Measurements from ENCODE around the gene INF2.

The INF2 gene

DNA sequence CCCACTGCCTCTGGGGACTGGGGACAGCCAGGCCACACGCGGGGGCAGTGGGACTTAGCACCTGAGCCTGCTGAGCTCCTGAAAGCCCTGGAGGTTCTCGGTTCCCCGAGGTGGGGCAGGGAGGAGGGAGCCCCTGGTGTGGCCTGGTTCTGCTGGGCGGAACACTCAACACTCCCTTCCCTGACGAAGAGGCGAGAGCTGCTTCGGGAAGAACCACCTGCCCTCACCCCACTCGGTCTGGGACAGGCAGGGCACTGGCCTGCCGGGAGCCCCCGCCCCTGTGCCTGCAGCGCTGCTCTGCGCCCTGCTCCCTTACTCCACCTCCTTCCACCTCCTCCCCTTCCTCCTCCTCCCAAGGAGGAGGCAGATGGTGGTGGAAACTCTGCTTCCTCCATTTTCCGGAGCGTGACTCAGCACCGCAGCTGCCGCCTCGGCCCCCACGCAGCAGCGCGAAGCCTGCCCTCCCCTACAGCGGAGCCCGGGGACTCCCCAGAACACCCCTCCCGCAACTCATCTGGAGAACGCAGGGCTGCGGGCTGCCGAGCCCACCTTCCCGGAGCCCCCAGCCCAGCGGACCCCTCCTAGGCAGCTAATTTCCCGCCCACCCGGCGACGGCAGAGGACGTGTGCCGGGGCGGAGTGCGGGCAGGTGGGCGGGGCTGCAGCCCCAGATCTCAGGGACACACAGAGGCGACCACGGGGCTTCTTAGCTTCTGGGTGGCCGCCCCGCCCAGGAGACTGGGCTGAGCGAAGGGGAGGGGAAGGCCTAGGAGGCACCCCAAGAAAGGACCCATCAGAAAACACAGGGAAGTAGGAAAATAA lies 11.7 kb upstream of the INF2 start:
- H3K27me3 Mint-ChIP-seq = no peaks in the 10 kb centered on the region
- H3K9me3 Mint-ChIP-seq = no peaks in the 10 kb centered on the region
- peak overlapping the region; percentile 72 for H3K4me3 Mint-ChIP-seq
- no peaks in the 10 kb centered on the region for H3K36me3 Mint-ChIP-seq (ENCODE audit: low read depth)
- peaks cover 29% of the 10 kb centered on the region for H3K4me1 Mint-ChIP-seq (ENCODE audit: low read depth)
- H3K27ac Mint-ChIP-seq = peak overlapping the region; percentile 91
- DNase-seq = peak; percentile 89

DNA sequence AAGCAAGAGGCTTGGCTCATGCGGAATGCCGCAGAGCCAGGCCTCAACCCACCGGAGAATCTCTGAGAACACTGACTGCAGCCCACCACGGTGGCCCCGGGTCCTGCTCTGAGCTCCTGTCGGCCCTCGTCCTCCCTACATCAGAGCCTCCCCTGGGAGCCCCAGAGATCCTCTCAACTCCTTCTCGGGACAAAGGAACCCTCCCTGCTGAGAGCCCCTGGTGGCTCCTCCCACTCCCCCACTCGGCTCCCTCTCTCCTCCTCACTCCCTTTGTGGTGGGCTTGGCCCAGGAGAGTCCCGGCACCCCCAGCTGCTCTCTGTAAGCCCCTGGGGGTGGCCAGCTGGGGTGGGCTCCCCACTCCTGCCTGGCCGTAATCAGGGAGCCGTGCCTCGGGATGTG lies 11.1 kb upstream of the INF2 start:
- H3K9me3 Mint-ChIP-seq = no peaks in the 10 kb centered on the region
- no peak for DNase-seq
- peak overlapping the region; percentile 91 for H3K27ac Mint-ChIP-seq
- no peaks in the 10 kb centered on the region for H3K36me3 Mint-ChIP-seq (ENCODE audit: low read depth)
- no peaks in the 10 kb centered on the region for H3K27me3 Mint-ChIP-seq
- peaks cover 29% of the 10 kb centered on the region for H3K4me1 Mint-ChIP-seq (ENCODE audit: low read depth)
- peak overlapping the region; percentile 72 for H3K4me3 Mint-ChIP-seq

DNA sequence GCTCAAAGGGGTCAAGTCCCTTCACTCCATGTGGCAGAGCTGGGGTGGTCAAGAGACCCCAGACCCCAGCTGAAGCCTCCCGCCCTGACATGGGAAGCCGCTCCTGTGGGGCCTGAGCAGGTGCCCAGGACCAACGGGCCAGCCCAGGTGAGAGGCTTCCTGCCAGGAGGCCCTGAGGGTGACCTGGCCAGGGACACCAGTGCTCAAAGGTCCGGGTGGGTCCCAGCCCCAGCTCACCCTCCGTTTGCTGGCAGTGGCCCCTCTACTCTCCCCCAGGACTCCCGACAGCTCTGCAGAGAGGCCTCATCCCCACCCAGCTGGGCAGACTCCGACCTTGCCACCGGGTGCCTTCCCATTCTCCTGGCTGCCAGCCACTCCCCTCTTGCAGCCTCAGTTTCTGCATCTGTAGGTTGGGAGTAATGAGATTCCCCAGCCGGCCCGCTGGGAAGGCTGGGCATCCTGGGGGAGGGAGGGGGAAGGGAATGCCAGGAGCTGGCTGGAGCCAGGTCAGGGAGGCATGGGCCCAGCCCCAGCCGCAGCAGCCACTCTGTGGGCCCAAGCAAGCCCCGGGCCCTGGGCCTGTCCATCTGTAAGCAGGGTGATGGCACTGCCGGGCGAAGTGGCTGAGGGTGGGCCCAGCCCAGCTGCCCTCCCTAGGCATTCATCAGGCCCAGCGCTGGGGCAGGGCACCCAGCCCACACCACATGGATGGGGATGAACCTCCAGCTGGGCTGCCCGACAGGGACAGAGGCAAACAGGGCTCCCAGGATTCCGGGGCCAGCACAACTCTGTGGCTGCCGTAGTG lies 10.3 kb upstream of the INF2 start:
- DNase-seq = peak; percentile 31
- Mint-ChIP-seq H3K4me1 (ENCODE audit: low read depth) (peaks cover 25% of the 10 kb centered on the region), H3K4me3 (peak overlapping the region; percentile 72), H3K27me3 (no peaks in the 10 kb centered on the region), H3K36me3 (ENCODE audit: low read depth) (no peaks in the 10 kb centered on the region), H3K9me3 (no peaks in the 10 kb centered on the region), H3K27ac (no peak overlapping the region)

GRCh38 chr14:104680056-104680805 lies 9.2 kb upstream of the INF2 start:
- Mint-ChIP-seq H3K27me3 (no peaks in the 10 kb centered on the region), H3K4me1 (ENCODE audit: low read depth) (peaks cover 23% of the 10 kb centered on the region), H3K9me3 (no peaks in the 10 kb centered on the region), H3K4me3 (no peak overlapping the region), H3K36me3 (ENCODE audit: low read depth) (no peaks in the 10 kb centered on the region), H3K27ac (no peak overlapping the region)
- DNase-seq = no peak

DNA sequence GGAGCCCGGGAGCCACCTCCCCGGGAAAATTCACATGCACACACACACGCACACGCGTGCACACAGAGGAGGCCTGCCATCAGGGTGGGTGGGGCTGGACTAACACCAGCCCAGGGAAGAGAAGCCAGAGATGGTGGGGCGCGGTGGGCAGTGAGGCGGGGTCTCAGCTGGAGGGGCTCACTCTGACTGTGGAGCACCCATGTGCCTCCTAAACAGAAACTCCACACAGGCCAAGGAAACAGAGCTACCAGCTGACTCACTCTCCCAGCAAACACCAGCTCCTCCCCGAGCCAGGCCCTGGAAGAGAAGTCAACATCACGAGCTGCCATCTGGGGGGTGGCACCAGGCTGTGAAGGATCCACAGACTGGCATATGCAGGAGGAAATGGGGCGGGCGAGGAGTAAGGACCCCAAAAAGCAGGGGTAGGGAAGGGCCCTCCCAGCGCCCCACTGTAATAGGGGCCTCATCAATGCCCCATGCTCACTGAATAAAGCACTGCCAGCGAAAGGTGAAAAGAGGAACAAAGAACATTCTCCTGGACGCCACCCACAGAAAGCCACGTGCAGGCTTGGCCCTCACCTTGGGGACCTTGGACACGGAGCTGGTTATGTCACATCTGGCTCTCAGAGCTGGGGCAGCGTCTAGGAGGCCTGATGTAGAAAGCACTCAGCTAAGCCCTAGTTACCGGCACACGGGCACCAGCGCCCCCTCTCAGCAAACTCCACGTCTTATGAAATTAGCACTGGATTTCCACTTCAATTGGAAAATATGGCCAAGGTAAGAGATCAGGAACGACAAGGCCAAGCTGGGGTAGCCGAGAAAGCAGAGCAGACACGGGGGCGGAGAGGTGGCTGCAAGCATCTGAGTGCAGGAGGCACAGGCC lies 8.4 kb upstream of the INF2 start:
- Mint-ChIP-seq H3K27me3 (no peaks in the 10 kb centered on the region), H3K27ac (no peak overlapping the region), H3K4me3 (no peak overlapping the region), H3K4me1 (ENCODE audit: low read depth) (peaks cover 24% of the 10 kb centered on the region), H3K36me3 (ENCODE audit: low read depth) (no peaks in the 10 kb centered on the region), H3K9me3 (no peaks in the 10 kb centered on the region)
- DNase-seq = no peak

GRCh38 chr14:104681689-104682074 lies 7.7 kb upstream of the INF2 start:
- H3K27me3 Mint-ChIP-seq = no peaks in the 10 kb centered on the region
- H3K36me3 Mint-ChIP-seq (ENCODE audit: low read depth) = no peaks in the 10 kb centered on the region
- H3K4me3 Mint-ChIP-seq = no peak overlapping the region

GRCh38 chr14:104682107-104682593 lies 7.3 kb upstream of the INF2 start:
- no peaks in the 10 kb centered on the region for H3K27me3 Mint-ChIP-seq
- no peaks in the 10 kb centered on the region for H3K36me3 Mint-ChIP-seq (ENCODE audit: low read depth)
- peaks cover 31% of the 10 kb centered on the region for H3K4me1 Mint-ChIP-seq (ENCODE audit: low read depth)
- DNase-seq = no peak
- no peak overlapping the region for H3K27ac Mint-ChIP-seq
- H3K9me3 Mint-ChIP-seq = no peaks in the 10 kb centered on the region
- H3K4me3 Mint-ChIP-seq = no peak overlapping the region

More at GRCh38 chr14:104681689-104682074, 7.7 kb upstream of the INF2 start:
- H3K9me3 Mint-ChIP-seq = no peaks in the 10 kb centered on the region
- H3K4me1 Mint-ChIP-seq (ENCODE audit: low read depth) = peaks cover 28% of the 10 kb centered on the region
- no peak for DNase-seq
- no peak overlapping the region for H3K27ac Mint-ChIP-seq

DNA sequence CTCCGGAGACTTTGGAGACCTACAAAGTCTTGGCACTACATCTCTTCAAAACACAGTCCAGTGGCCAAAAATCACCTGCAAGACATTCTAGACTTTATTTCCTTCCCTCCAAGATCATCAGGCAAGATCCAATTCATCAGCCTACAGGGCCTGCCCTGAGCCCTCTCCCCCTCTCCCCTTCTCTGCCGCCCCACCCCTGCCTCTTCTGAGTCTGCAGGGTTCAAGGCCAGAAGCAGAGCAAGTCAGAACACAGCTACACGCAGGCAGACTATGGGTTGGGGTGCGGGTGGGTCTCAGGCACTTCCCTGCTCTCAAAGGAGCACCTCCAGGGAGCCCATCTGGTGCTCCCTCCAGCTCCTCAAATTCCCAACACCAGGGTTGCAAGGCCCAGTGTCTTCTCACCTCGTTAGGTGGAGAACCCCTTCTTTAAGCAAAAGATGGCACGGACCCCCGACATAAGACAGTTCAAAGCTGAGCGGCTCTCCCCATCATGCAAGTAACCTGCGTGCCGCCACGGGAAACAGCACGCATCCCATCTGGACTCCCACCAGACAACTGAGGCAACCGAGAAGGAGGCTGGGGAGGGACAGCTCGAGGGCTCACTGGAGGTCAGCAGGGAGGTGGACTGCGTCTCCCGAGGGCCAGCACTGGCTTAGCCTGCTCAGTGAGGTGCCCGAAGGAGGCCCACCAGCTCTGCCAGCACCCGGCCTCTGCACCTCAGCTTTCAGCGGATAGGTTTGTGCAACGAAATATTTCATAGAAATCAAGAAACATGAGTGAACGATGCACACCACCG lies 5.6 kb upstream of the INF2 start:
- H3K27me3 Mint-ChIP-seq = no peaks in the 10 kb centered on the region
- no peaks in the 10 kb centered on the region for H3K36me3 Mint-ChIP-seq (ENCODE audit: low read depth)
- no peak for DNase-seq
- no peak overlapping the region for H3K4me3 Mint-ChIP-seq
- H3K4me1 Mint-ChIP-seq (ENCODE audit: low read depth) = peaks cover 29% of the 10 kb centered on the region
- no peak overlapping the region for H3K27ac Mint-ChIP-seq
- H3K9me3 Mint-ChIP-seq = no peaks in the 10 kb centered on the region

- Mint-ChIP-seq H3K27ac (no peak overlapping the region), H3K4me3 (no peak overlapping the region), H3K36me3 (ENCODE audit: low read depth) (no peaks in the 10 kb centered on the region), H3K27me3 (no peaks in the 10 kb centered on the region), H3K4me1 (ENCODE audit: low read depth) (peaks cover 31% of the 10 kb centered on the region), H3K9me3 (no peaks in the 10 kb centered on the region)
- no peak for DNase-seq
These were observed 5.0 kb upstream of the INF2 start for GRCh38 chr14:104684449-104684821.

- H3K27ac Mint-ChIP-seq = no peak overlapping the region
- no peaks in the 10 kb centered on the region for H3K27me3 Mint-ChIP-seq
- no peaks in the 10 kb centered on the region for H3K9me3 Mint-ChIP-seq
- DNase-seq = no peak
- no peak overlapping the region for H3K4me3 Mint-ChIP-seq
- H3K36me3 Mint-ChIP-seq (ENCODE audit: low read depth) = no peaks in the 10 kb centered on the region
- H3K4me1 Mint-ChIP-seq (ENCODE audit: low read depth) = peaks cover 31% of the 10 kb centered on the region
These were observed 4.0 kb upstream of the INF2 start for GRCh38 chr14:104685216-104685997.

GRCh38 chr14:104685998-104686610 lies 3.3 kb upstream of the INF2 start:
- Mint-ChIP-seq H3K27me3 (no peaks in the 10 kb centered on the region), H3K4me3 (no peak overlapping the region), H3K36me3 (ENCODE audit: low read depth) (peaks cover 6% of the 10 kb centered on the region), H3K9me3 (no peaks in the 10 kb centered on the region), H3K4me1 (ENCODE audit: low read depth) (peaks cover 37% of the 10 kb centered on the region), H3K27ac (no peak overlapping the region)
- no peak for DNase-seq
